GM20000 (cell line): ENCODE data around the gene TNFAIP2.
"Not testable (repeated sequence)": the region's sequence is repeated elsewhere in the genome, so short reads cannot be mapped to it uniquely, and the experiment has no call there.

ENCODE experiments used
- DNase-seq: peaks from one replicate; pipeline ENCODE4 v3.0.0; 2012; ENCODE audit warnings: low spot score
- TF ChIP-seq, protein P1 (sequence below): IDR thresholded peaks from 2 replicates; pipeline ENCODE4 v1.5.1; 2012; ENCODE audit warnings: mild to moderate bottlenecking, control low read depth; ENCODE audit errors: extremely low read depth, missing control alignments

Gene TNFAIP2

DNA sequence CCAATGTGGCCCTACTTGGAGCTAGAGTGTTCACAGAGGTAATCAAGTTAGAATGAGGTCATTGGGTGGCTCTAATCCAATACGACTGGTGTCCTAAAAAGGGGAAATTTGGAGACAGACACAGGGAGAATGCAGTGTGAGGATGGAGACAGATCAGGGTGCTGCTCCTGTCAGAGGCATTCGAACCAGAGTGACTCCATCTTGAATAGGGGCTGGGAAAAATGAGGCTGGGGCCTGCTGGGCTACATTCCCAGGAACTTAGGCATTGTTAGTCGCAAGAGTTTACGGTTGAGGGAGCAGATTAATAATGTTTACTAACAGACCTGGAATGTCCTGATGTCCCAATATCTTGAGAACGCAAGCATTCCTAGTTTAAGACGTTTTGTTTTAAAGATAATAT, 20.2 kb downstream of the TNFAIP2 start:
- TF ChIP-seq, protein P1, sequence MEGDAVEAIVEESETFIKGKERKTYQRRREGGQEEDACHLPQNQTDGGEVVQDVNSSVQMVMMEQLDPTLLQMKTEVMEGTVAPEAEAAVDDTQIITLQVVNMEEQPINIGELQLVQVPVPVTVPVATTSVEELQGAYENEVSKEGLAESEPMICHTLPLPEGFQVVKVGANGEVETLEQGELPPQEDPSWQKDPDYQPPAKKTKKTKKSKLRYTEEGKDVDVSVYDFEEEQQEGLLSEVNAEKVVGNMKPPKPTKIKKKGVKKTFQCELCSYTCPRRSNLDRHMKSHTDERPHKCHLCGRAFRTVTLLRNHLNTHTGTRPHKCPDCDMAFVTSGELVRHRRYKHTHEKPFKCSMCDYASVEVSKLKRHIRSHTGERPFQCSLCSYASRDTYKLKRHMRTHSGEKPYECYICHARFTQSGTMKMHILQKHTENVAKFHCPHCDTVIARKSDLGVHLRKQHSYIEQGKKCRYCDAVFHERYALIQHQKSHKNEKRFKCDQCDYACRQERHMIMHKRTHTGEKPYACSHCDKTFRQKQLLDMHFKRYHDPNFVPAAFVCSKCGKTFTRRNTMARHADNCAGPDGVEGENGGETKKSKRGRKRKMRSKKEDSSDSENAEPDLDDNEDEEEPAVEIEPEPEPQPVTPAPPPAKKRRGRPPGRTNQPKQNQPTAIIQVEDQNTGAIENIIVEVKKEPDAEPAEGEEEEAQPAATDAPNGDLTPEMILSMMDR = no peak
- DNase-seq = no peak

DNA sequence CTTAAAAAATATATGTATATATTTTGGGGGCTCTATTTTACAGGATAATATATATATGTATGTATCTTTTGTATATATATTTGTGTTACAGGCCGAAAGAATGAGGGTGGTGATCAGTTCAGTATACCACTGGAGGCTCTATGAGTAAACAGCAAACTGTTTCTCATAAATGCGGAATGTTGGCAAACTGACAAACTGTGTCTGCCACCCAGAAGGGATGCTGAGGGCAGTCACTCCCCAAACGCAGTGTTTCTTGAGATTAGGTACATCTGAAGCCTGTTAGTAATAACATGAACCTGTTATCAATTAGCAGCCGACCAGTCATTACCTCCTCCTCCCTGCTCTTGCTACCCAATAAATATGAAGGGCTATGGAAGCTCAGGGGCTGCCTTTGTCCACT, 20.8 kb downstream of the TNFAIP2 start:
- no peak for DNase-seq
- TF ChIP-seq, protein P1 = no peak

DNA sequence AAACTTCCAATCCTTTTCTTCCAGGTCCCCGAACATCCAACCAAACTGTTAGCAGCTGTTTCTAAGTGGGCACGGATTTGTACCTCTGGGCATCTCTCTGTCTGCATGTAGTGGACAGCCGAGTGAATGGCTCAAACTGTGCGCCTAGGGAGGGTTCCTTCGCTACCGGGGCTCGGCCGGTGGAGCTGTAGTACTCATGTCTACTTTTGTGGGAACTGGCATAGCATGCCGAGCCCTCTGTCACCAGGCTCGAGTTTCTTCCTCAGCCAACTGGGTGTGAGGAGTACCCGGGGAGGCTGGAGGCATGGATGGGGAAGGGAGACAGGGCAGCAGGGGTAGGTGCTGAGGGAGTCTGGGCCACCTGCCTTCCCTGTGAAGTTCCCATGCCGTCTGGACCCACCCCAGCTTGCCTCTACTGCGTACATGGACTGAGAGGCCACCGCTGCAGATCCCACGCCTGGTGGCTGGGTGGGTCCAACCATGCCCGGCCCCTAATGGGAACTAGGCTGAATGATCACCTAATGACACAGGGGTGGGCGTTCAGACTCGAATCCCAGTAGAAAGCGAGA, 23.0 kb downstream of the TNFAIP2 start:
- TF ChIP-seq, protein P1 = no peak
- no peak for DNase-seq

DNA sequence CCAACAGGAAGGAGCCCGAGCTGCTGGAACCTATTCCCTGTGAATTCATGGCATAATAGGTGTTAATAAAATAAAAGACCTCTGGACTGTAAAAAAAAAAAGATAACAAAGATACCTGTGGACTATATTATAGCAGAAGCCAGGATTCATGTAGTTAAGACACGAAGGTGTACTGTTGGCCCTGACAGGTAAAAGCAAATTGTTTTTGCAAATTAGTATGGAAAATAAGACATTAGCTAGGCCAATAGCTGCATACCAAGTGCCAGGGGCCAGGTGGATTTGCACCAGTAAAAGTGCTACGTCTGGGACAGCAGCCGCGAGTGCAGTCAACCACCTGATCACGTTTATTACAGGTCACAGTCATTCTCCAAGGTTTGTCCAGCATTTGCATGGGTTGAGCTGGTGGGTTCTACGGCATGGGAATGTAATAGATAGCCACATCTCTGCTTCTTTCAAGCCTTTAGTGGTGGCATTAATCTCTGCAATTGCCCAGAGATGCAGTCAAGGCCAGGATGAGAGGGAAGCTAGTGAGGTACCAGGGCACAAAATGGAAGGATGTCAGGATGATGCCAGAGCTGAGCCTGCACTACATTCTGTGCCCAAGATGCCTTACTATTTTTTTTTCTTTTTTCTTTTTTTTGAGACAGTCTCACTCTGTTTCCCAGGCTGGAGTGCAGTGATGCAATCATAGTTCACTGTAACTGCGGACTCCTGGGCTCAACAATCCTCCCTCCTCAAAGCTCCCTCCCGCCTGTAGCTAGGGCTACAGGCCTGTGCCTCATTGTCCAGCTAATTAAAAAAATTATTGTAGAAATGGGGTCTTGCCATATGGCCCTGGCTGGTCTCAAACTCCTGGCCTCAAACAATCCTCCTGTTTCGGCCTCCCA, 26.3 kb downstream of the TNFAIP2 start:
- DNase-seq = no peak
- TF ChIP-seq, protein P1 = no peak

DNA sequence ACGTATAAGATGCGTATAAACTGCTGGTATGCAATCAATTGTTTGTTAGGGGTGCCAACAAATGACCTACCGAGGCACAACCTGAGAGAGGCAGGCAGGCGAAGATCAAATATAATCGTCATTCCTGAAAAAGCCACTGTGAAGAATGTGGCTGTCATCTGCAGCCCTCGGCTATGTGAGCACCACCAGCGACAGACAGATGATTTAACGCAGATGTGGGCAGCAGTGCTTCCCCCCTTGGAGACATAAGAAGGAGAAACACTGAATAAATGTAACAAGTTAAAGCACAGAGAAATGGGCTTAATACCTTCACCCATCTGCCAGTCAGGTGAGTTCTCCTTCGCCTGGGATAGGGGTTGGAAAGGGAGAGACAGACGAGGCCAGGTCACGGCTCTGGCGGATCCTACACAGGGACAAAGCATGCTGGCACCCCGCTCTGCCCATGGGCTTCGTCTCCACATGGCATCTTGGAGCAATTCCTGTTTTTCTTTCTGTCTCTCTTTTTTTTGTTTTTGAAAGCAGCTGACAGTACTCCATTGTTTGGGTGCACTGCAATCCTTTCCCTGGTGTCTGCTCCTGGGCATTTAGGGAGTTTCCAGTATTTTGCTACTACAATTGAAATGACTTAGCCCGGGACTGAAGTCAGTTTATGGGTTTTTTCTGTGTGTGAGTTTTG, 28.1 kb downstream of the TNFAIP2 start:
- TF ChIP-seq, protein P1 = no peak
- DNase-seq = no peak

DNA sequence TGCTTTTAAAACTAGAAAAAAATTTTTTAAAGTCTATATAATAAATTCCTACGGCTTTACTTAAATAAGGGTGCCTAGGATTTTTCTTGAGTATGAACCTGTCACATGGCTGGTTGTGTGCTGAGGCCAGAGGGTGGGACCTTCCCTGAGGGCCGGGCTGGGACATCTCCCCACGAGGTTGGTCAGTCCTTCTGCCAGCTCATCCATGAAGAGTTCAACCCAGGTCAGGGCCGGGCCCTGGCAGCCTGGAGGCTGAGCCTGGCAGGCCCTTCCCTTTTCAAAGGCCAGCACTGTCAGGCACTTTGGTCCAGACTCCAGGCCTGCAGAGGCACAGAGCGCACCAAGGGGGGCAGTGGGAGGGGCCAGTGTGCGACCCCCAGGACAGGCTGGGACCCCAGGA, 31.7 kb downstream of the TNFAIP2 start:
- TF ChIP-seq, protein P1 = no peak
- DNase-seq = no peak

DNA sequence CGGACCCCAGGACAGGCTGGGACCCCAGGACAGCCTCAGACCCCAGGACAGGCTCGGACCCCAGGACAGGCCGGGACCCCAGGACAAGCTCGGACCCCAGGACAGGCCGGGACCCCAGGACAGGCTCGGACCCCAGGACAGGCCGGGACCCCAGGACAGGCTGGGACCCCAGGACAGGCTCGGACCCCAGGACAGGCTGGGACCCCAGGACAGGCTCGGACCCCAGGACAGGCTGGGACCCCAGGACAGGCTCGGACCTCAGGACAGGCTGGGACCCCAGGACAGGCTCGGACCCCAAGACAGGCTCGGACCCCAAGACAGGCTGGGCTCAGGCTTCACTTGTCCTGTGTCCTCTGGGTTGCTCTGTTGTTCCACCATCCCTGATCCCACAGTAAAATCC, 32.2 kb downstream of the TNFAIP2 start:
- DNase-seq = not testable (repeated sequence)
